Dermis blood vessel endothelial cell (primary cell): ENCODE results near the gene FAM131C. TPM values are rescaled to one million over a fixed set of nuclear protein-coding genes. Genes with fewer than 3 reads are reported as not detected.
"Not testable (repeated sequence)": the region's sequence is repeated elsewhere in the genome, so short reads cannot be mapped to it uniquely, and the experiment has no call there.

ENCODE experiments used
- DNase-seq: peaks from one replicate; pipeline ENCODE4 v3.0.0; 2010
- total RNA-seq: library from RNA; depleted of rRNA; stranded (reverse); fragments of >200 nt; gene quantifications from 2 replicates; pipeline ENCODE4 v1.2.3, GENCODE V29; 2014

Gene FAM131C
- total RNA-seq, 1 donor from 2014 or later = not detected

DNA sequence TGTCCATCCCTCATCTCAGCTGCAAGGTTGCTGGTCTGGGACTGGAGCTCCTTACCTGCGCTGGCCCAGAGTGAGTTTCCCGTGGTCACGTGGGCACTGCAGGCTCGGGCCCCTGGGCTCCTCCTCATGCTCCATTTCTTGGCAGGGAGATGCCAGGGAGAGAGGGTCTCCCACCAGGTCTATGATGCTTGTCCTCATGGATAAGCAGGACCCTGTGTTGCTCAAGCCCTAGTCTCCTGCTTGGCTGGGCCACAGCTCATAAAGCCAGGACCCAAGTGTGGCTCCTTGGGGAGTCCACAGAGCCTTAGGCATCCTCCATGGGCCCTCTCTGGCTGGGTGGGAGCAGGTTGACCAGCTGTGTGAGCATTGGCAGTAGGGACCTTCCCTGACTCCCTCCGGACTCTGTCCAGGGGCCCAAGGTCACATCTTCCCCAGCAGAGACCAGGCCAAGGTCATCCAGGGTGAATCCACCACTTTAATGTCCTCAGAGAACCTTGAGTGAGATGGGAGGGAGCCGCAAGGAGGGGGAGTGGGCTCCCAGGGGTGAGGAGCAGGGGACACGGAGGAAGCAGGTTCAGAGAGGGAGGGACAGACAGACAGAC lies 16.0 kb downstream of the FAM131C start:
- not testable (repeated sequence) for DNase-seq

DNA sequence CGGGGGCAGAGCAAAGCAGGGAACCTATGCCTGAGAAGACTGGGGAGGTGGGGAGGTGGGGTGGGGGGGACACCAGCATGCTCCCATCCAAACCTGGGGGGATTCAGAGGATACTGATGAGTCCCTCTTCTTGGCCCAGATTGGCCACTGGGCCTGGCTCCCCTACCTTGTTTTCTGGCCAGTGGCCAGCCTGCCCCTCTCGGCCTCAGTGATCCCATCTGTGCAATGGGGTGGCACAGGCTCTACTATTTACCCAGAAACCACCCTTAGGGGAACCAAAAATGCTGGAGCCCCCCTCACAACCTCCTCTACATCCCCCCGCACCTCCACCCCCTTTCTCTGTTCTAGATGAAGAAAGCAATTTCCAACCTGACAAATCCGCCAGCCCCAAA lies 16.9 kb downstream of the FAM131C start:
- not testable (repeated sequence) for DNase-seq

DNA sequence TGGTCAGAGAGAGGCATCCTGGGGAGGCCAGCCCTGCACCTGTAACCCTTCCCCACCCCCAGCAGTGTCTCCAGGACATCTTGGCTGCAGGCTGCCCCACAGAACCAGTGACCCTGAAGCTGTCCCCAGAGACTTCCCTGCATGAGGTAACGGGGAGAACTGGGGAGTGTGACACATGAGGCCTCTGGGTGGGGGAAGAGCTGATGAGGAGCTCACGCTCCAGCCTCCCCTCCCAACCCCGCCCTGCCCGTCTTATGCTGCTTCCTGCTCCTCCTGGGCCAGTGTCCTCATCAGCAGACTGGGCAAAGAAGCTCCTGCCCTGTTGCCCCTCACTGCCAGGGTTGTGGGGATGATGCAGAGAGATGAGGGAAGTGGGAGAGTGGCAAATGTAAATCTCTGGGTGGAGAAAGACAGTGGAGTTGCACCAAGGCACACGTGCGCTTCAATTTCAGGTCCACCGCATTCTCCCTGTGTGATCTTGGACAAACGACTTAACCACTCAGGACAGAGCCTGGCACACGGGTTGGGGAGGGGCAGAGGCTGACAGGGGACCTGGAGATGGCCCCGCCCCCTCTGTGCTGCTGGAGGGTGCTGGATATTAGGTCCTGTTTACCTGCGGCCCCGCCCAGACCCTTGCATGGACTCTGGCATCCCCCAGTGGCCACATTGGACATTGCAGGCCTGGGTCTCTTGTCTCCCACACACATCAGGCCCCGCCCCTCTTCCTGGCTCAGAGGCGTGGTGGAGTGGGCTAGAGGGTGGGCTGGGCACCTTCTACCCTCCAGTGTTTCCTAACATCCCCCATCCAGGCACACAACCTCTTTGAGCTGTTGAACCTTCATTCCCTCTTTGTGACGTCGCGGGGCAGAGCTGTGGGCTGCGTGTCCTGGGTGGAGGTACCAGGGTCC lies 17.6 kb downstream of the FAM131C start:
- peak; percentile 87 for DNase-seq

DNA sequence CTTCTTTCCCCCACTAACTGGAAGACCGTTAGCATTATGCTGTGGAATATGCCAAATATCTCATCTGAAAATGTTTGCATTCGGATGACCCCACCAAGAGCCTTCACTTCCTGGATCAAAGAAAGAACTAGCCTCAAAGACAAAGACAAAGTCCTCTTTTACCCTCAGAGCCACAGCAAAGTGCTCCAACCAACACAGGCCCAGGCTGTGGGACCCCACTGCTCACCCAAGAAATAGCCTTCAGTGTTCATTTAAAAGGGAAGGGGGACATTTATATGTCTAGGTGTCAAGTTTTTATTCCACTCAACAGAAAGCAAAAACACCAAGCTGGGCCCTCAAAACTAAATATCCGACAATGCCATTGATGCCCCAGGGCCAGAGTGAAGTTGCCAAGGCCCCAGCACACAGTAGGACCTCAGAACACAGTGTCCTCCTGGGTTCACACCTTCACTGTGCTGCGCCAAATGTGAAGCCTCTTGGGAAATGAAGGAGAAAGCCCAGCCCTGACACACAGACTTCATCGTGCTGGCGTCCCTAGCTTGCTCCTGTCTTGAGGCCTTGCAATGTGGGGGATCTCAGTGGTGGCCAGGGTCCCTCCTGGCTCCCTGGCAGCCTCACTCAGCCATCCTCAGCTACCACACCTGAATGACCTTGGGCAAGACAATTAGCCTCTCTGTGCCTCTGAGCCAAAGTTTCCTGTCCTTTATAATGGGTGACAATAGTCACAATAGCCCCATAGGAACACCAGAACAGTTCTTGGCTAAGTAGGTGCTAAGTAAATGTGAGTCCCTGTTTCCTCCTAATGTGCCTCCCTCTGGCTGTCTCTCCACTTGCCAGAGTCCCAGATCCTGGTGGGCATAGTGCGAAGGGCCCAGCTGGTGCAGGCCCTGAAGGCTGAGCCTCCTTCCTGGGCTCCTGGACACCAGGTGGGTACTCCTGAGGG lies 18.6 kb downstream of the FAM131C start:
- DNase-seq = no peak

DNA sequence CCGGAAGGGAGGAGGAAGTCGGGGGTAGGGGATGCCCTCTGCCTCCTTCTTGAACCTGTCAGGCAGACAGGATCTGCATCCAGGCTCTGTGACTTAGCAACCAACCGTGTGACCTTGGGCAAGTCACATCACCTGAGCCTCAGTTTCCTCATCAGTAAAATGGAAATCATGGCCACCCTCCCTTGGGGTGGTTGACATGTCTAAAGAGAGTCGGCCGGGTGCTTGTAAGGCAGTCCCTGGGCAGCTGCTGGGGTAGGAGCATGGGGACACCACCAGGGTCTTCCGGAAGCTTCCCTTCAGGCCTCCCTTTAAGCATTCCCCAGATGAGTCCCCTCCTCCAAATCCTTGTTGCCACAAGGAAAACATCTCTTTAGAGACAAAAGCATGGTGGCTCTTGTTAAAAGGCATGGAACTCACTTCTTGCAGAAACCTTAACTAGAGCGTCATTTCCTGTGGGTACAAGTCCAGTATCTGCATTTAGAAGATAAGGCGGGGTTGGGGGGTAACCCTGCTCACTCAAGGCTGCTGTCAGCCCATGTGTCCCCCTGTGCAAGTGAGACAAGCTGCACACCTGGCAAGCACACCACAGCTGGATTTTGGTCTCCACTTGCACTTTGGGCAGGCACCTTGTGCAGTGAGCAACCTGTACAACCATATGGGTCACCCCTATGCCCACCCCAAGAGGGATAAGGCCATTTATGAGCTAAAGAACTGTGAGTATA lies 19.5 kb downstream of the FAM131C start:
- DNase-seq = no peak

DNA sequence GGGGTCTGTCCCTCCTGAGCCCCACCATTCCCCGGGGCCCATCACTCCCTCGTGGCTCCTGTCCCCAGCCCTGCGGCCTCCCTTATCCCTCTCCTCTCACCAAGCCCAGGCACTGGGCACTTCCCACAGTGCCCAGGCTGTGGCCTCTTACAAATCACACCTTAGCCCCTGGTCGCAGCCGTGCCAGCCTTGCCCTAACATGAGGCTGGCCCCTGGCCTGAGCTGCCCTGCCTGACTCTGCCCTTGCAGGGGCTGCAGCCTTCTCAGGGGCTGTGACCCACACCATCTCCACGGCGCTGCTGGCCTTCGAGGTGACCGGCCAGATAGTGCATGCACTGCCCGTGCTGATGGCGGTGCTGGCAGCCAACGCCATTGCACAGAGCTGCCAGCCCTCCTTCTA lies 21.5 kb downstream of the FAM131C start:
- not testable (repeated sequence) for DNase-seq

DNA sequence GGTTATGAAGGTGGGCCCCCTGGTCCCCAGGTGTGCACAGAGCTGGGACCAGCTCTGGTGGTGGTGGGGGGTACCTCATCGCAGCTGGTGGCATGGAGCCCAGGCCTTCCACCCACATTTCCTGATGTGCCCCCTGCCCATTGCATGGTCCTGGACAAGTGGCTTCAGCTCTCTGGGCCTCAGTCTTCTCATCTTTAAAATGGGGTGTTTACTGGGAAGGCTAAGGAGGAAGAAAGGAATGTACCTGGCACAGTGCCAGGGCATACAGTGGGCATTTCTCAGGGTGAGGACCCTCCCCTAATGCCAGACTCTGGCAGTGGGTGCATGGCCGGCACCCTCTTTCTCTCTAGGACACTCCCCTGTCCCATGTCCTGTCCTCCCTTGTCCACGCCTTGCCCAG lies 22.4 kb downstream of the FAM131C start:
- no peak for DNase-seq

DNA sequence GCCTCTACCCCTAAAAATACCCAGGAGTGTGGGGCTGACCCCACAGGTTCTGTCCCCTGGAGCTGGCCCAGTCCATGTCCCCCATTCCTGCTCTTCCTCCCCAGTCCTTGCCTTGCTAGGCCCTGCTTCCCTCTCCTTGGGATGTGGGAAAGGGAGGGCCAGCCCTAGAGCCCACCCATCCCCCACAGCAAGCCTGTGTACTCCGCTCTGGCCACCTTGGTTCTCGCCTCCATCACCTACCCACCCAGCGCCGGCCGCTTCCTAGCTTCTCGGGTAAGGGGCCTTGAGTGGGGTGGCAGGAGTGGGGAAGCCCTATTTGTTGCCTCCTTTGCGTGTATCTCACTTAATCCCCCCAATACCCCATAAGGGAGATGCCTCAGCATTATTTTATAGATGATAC lies 23.1 kb downstream of the FAM131C start:
- no peak for DNase-seq

DNA sequence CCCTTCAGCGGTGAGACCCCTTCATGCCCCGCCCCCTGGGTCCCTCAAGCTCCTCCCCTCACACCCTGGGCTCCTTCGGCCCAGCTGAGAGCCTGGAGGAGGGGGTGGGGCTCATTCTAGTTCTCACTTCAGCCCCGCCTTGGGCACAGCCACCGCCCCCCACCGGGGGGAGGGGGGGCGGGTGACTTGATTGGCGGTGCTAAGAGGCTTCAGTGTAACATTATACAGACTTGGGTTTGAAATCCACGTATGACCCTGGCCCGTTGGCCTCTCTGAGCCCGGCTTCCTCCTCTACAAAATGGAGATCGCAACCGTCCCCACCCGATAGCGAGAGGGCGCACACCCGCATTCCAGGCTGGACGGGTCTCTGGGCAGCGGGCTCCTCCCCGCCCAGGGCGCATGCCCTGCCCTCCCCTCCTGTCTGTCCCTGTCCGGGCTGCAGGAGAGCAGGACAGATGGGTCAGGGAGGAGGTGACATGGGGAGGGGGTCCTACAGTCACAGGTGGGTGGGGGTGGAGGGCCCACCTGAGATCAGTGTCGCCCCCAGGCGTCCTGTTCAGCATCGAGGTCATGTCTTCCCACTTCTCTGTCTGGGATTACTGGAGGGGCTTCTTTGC lies 24.8 kb downstream of the FAM131C start:
- DNase-seq = peak; percentile 39

DNA sequence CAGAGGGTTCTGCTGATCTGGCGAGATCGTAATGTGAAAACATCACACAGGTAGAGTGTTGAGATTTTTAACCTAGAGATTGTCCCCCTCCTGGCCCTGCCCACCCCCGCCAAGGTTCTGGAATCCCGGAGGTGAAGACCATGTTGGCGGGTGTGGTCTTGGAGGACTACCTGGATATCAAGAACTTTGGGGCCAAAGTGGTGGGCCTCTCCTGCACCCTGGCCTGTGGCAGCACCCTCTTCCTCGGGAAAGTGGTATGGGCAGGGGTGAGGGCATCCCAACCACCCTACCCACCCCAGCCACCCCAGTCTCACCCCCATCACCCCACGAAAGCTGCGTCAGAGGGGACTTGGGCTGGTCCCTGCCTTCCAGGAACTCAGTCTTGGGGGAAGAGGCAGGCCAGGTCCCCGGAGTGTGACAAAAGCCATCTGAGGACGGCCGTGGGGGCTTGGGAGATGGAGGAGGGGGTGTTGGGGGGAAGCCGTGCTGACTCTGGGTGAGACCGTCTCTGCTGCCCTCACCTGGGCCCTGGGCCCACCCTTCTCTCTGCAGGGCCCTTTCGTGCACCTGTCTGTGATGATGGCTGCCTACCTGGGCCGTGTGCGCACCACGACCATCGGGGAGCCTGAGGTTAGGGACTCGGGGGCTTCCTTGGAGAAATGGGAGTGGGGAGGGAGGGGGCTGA lies 25.5 kb downstream of the FAM131C start:
- DNase-seq = no peak

DNA sequence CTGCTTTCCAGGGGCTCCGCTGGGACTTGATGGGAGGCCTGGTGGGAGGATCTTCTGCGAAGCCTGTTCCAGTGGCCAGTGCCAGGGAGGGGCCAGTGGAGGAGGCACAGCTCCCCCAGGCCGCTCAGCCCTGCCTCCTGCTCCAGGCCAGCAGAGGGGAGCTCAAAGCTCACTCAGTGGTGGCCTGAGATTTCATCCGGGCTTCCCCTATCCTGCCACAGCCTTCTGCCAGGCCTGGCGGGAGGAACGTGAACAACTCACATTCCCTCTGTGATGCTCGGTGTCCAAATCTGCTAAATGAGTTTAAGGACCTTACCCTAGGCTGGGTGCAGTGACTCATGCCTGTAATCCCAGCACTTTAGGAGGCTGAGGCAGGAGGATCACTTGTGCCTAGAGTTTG lies 26.6 kb downstream of the FAM131C start:
- DNase-seq = no peak

DNA sequence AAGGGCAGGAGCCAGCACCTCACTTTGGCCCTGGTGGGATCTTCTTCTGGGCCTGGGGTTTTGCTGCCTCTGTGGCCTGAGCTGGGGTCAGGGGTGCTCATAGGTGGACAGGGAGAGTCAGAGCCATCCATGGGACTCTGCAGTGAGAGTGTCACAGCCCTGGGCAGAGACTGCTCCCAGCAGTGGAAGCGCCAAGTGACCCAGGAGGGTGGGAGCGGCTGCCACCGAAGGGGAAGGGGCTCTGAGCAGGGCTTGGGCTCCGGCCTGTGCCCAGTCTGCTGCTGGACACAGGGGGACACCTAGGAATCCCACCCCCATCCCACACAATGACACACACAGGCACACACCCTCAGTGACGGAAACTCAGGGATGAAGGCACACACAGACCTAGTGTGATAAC lies 29.5 kb downstream of the FAM131C start:
- DNase-seq = no peak

DNA sequence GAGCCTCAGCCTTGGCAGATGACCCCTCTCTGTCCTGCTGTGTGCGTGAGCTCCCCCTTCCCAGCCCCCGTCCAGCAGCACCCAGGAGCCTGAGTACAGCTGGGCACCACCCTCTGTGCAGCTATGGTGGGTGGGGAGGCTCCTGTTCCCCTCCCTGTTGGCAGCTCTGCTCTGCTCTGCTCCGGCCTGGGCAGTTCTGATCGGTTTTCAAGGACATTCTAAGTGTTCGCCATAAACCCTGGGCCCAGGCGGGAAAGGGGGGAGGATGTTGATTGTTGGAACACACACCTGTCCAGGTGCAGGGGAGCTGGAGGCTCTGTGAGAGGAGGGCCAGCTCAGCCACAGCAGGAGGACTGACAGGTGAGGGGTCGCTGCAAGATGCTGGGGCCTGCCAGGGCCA lies 29.9 kb downstream of the FAM131C start, which contains the start of gene CLCNKB:
Gene CLCNKB (plus strand): TSS at position 262 of the 400 bp plus-strand sequence. CDS start 711 bp downstream, outside the sequence.
- DNase-seq = no peak

DNA sequence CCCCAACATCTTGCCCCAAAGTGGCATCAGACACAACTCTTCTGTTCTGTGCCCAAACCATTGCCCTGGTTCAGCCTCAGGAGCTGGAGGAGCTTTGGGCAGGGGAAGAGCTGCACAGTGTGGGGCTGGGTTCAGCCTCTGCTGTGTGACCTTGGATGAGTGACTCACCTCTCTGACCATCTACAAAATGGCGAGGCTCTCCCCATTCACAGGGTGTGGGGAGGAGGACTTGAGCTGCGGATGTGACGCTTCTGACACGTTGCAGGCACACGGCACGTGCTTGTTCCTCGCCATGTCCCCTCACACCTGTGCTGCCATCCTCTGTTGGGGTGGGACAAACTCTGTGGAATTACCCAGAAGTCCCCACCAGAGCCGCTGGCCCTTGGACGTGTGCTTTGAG lies 30.8 kb downstream of the FAM131C start:
- not testable (repeated sequence) for DNase-seq

DNA sequence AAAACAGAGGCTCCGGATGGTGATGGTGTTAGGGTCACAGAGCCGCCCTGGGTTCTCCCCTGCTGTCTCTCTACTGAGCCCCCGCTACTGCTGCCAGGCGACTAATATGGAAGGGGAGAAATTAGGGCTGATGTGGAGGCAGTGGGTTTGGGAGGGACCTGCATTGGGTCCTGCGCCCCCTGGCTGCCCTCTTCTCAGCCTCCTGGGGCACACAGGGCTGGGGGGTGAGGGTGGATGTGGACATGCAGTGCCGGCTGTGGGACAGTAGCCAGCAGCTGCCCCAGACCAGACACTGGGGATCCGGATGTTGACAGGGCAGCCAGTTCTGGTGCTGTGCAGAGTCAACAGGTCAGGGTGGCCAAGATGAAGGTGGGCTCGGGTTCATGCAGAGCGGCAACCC lies 31.4 kb downstream of the FAM131C start:
- no peak for DNase-seq

DNA sequence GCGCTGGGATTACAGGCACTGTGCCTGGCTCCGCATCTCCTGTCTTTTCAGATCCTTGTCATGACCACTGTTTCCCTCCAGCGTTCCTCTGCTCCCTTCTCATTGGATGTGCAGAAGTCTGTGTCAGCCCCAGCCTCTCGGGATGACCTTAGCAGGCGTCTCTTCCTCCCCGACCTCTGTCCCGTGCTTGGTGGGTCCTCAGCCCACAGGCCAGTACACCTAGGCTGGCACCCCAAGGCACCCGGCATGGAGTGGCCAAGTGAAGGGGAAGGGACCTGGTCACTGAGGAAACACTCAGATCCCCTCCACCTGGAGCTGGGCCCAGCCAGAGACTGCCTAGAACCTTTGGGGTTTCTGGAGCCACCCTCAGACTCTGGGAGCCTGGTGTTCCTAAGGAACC lies 32.3 kb downstream of the FAM131C start:
- DNase-seq = no peak

DNA sequence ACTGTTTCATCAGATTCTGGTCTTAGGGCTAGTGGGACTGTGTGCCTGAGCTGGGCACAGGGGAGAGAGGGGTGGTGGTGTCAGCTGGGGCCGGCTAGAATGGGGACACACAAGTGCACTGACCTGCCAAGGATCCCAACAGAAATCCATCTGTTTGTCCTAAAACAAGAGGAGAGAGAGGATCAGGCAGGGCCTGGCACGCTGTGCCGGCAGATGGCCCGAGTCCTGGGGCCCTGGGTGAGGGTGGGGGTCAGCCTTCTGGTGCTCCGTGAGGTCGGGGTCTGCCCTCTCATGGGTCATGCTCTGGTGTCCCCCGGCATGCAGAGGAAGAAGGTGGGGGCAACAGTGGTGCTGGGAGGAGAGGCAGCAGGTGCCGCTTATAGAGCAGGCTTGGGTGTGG lies 33.6 kb downstream of the FAM131C start:
- DNase-seq = not testable (repeated sequence)

DNA sequence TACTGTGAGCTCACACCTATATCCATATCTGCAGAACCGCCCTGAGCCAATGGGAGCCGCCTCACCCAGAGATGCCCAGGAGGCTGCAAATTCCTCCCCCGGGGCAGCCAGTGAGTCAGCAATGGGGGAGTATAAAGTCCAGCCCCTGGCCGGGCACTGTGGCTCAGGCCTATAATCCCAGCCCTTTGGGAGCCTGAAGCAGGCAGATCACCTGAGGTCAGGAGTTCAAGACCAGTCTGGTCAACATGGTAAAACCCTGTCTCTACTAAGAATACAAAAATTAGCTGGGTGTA lies 34.9 kb downstream of the FAM131C start:
- DNase-seq = no peak

DNA sequence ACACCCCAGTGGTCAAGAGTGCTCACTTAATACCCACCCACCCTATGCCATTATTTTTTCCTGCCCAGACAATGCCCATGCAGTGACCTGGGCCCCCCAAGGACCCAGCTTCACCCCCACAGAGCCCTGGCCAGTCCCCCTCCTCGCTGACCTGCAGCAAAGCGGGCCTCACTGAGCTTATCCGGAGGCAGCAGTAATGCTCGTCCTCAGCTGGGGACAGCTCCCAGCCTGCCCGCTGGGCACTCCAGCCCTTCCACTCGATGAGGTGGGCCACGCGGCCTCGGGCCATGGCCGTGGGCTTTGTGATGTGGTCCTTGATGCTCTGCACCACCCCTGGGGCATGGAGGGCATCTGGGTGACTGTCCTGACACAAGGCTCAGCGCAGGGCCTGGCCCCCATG lies 37.0 kb downstream of the FAM131C start:
- not testable (repeated sequence) for DNase-seq

DNA sequence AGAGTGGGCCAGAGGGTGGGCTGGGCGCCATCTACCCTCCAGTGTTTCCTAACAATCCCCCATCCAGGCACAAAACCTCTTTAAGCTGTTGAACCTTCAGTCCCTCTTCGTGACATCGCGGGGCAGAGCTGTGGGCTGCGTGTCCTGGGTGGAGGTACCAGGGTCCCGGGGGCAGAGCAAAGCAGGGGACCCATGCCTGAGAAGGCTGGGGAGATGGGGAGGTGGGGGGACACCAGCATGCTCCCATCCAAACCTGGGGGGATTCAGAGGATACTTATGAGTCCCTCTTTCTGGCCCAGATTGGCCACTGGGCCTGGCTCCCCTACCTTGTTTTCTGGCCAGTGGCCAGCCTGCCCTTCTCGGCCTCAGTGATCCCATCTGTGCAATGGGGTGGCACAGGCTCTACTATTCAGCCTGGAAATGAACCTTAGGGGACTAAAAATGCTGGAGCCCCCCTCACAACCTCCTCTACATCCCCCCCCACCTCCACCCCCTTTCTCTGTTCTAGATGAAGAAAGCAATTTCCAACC lies 40.3 kb downstream of the FAM131C start:
- not testable (repeated sequence) for DNase-seq
